HG03442 (cell line): ENCODE data around the gene KIAA0930.

Source experiments
- ATAC-seq: cut with Tn5 transposase; IDR thresholded peaks from one replicate; pipeline ENCODE4 v1.9.1; 2021; ENCODE audit warnings: mild to moderate bottlenecking, moderate library complexity; ENCODE audit not compliant: unreplicated experiment

Gene KIAA0930

DNA sequence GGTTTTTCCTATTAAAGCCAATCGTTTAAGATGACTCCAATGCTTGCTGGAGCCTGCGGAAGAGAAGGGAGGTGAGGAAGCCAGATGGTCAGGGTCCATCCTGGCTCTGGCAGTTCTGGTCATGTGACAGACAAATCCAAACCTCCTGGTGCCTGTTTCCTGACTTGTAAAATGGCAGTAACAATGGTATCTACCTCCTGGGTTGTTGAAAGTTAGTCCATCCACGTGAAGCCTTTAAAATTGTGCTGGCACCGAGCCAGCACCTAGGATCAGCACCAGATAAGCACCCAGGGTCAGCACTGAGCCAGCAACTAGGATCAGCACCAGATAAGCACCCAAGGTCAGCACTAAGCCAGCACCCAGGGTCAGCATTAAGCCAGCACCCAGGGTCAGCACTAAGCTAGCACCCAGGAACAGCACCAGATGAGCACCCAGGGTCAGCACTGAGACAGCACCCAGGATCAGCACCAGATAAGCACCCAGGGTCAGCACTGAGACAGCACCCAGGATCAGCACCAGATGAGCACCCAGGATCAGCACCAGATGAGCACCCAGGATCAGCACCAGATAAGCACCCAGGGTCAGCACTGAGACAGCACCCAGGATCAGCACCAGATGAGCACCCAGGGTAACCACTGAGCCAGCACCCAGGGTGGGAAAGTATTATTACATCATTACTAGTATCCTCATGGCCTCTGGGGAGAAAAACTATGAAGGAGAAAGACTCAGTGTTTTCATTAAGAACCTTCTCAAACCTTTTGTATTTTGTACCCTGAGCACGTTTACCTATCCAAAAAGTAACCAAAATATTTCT lies 17.2 kb downstream of the KIAA0930 start:
- no peak for ATAC-seq

DNA sequence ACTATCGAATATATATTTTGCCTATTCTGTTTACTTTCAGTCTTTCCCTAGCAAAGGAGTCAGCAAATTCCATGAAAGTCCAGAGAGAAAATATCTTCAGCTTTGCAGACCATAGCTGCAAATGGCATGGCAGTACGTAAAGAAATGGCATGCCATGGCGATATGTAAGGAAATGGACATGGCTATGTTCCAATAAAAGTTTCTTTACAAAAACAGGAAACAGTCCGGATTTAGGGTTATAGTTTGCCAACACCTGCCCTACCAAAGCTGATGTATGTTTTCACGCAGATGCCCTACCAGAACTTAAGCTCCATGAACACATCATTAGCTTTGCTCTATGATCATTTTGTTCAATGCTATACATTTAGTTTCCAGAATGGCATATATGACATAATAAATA lies 19.5 kb downstream of the KIAA0930 start:
- no peak for ATAC-seq

DNA sequence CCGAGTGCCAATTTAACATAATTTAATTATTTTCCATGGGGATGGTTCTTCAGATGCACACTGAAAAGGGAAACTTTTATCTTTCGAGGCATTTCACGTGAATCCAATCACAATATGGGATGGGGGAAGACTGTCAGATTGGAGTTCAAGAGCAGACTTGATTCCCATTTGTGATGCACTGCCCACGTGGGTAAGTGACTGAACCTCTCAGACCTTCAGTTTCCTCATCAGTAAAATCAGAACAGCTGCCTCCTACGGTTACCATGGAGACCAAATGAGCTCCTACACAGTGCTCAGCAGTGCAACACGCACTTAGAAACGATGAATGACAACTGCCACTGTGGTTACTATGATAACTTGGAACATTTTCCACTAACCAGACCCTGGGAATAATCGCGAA lies 21.7 kb downstream of the KIAA0930 start:
- no peak for ATAC-seq

DNA sequence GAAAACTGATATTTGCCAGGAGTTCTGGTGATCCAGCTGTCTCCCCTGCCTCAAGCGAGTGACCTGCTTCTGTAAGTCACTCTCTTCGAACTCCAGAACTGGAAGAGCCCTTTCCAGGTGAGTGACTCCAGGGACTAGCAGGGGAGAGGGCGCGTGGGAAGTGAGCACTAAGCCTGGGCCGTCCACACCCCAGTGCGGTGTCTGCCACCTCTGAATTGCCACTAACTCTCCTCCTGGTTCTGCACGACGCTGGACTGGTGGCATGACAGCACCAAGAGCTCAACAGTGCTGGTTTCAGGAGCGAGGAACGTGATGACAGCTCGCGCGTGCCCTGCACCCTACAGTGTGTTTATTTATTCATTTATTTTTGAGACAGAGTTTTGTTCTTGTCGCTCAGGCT lies 22.9 kb downstream of the KIAA0930 start:
- no peak for ATAC-seq

DNA sequence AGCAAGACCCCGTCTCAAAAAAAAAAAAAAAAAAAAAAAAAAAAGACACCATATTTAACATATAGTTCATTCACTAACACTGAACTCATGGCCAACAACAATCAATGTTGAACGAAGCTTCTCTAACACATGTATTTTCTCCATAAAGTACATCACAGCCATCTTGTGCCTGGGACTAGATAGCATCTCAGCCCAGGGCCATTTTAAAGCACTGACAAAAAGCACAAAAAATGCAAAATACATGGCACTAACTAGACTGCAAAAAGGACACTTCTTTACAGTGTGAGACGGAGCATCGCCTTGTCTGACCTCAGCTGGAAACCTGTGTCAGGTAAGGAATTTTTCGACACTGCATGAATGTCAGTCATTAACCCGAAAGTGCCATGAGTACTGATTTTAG lies 23.3 kb downstream of the KIAA0930 start:
- no peak for ATAC-seq

DNA sequence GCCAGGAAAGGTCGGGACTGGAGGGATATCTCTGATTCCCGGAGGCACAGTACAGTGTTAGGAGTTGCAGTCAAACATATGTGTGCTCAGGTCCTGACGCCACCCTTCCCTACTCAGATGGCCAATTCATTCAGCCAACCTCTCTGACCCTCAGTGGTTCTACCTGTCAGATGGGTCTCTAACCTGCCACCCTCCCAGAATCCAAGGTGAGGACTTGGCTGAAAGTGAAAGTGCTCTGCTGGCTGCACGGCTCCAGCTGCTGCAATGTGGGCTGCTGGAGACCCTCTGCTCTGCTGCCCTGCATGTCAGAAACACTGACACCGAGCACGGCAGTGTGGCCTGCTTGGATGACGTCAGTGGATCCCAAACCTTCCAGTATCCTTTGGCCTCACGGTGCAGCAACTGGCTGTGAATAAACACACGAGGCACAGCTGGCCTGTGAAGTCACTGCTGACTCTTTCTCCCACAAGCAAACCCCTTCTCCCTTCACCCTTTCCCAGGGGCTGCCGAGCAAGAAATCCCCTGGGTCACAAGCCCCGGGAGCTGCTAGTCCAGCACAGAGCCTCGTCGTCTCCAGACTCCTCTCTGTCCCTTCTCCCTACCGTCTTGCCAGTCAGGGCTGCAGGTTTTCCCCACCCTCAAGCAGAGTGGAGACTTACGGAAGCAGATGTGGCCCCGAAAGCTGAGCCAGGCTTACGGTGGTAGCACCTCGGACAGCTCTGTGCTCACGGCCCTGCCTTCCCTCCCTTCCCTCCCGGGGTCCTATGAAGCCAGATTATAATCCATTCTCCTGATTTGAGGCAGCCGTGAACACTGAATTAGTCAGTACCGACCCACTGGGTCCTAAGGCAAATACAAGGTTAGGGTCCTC lies 24.3 kb downstream of the KIAA0930 start:
- no peak for ATAC-seq

DNA sequence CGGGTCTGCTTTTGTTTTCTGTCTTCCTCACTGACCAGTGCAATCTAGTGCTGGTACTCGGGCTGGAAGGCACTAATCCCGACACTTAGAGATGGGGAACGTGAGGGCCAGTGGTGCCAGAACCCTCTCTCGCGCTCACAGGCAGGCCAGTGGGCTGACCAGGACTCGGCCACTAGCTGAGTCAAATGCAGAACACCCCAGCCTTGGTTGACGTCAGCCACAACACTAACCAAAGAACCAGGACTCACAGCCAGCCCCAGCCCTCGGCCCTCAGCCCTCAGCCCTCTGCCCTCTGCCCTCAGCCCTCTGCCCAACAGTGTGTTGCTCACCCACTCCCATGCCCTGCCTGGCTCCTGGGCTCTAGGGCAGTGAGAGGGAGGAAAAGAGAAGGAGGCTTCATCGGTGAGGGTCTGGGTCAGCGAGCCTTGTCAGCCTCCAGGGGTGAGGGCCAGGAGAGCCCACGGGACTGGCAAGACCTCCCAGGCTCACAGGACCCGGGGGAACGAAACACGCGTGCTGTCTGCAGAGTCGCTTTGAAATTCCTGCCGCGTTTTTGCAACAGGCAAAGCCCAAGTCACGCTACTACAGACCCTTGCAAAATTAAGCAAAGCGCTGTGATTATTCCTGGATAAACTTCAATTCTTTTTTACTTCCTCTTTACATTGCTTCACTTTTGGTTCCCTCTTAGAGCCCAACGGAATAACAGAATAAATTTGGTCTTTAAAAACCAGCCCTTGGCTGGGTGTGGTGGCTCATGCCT lies 27.5 kb downstream of the KIAA0930 start:
- no peak for ATAC-seq

DNA sequence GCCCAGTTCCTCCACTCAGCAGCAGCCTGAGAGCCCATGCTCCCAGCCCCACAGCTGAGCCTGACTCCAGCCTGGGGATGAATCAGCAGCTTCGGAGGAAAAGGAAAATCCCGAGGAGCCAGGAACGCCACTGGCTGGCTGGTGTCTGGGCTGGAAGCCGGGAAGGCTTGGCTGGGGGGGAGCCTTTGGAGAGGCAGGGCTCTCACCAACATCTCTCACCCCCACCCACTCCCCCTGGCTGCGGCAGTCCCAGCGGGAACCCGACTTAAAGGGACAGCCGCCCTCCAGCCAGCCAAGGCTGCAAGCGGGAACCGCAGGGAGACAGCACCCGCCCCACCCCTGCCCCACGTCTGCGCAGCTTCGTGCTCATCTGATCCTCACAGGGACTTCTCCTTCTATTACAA lies 28.4 kb downstream of the KIAA0930 start:
- no peak for ATAC-seq

DNA sequence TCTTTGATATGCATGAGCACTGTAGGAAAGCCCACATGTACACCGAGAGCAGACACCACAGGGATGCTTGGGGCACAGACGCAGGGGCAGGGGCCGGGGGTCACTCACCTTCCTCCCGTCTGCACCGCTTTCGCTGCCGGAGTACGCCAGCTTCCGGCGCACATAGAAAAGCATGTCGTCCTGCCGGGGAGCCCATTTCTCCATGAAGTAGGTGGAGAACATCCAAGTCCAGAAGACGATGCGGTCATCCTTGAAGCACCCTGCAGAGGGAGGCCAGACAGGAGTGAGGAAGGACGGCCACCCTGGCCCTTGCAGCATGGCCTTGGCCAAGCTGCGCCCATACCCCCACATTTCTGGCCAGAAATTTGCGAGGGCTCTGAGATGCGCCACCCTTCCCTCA lies 28.8 kb downstream of the KIAA0930 start:
- no peak for ATAC-seq

DNA sequence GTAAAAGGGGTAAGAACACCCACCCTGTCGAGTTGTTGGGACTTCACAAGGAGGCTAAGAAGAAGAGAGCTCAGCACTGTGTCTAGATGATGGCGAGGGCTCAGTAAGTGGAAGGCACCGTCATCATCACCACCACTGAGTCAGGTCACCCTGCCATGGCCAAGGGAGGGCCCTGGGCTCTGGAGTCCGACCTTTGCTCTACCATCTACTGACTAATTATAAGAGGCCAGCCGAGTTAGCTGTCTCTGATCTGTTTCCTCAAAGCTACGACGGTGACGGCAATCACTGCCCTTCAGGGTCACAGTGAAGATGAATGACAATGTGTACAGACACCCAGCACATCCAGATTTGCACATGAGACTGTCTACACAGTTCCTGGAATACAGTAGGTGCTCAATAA lies 29.3 kb downstream of the KIAA0930 start:
- no peak for ATAC-seq

DNA sequence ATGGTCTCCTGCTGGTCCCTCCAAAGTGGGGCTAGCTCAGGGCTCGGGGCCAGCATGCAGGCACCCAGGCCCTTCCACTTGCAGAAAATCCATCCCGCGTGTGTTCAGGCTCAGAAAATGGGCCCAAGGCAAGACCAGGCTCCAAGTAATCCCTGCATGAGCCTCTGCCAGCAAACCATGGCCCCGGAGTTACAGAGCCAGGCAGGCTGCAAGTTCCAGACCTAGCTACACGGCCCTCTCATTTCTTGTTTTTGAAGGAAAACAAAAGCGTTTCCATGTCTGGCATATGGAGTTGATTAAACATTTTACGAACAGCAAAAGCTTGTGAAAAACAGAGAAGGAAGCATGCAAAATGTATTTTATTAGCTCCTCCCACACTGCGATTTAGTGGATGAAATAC lies 29.7 kb downstream of the KIAA0930 start:
- no peak for ATAC-seq

DNA sequence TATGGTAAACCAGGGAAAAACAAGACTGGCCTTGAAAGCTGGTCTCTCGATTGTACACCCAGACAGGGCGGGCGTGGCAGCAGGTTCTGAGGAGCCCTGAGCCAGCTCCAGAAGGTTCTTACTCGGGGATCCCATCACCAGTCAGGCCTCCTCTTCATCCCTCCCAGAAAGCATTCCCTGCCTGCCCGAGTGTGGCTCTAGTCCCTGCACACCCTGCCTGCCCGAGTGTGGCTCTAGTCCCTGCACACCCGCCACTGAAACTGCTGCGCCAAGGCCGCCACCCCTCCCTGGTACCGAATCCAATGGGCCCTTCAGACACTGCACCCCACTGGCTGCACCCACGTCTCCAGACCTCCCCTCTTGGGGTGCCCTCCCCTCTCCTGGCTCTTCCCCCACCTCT lies 30.1 kb downstream of the KIAA0930 start:
- no peak for ATAC-seq

DNA sequence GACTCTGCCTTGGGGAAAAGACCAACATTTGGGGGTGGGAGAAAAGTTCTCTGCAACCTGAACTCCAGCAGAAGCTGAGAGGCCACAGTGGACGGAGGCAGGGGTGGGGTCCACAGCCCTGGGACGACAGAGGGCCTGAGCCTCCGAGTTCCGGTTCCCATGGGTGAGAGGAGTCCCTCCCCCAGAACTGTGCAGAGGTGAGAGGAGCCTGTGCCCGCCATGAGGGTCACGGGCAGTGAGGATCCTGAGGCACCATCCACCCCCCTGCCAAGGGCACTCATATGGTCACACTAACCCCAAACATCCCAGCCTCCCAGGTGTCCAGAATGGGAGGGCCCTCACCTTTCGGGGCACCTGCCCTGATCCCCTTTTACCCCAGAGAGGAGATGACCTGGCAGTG lies 30.5 kb downstream of the KIAA0930 start:
- ATAC-seq, result no peak

DNA sequence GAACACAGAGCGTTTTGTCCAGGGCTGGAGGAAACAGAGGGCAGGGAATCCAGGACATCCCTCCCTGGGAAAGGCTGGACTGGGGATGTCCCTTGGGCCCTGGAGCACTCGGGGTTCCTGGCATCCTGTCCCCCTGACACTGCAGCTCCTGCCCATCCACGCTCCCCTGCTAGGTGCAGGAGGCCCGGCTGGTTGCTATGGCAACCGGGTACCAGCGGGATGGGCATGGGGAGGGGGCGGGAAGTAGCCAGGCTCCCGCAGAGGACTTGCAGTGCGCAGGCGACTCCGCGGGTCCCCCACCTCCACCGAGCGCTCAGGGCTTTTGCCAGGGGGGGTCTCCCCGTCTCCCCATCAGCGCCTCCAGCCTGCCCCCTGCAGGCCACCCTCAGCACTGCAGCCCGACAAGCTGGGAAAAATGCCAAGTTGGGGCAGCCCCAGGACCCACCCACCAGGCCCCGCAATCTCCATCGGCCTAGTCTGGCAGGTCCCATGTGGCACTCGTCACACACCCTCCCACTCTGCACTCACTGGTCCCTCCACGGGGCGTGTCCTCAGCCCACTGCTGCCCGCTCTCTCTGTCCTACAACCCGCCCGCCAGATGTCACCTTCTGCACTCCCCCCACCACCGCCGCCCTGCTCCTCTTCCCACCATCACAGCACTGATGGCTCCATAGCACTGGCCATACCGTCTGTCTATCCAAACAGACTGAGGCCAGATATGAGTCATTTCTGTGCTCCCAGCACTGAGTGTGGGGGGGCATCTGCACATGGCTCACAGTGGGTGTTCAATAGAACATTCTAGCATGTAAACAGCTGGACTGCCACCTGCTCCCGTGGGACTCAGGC lies 31.5 kb downstream of the KIAA0930 start:
- no peak for ATAC-seq

DNA sequence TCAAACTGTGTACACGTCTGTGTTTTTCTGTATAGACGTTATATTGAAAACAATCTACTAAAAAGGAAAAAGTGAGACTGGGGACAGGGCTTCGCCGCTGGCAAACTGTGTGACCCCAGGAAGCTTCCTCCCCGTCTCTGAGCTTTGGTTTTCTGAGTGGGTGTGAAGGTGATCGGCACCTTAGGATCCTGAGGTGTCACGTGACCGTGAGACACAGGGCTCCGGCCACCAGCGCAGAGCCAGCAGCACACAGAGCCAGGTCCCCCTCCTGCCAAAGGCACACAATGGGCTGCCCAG lies 32.0 kb downstream of the KIAA0930 start:
- ATAC-seq, result no peak

DNA sequence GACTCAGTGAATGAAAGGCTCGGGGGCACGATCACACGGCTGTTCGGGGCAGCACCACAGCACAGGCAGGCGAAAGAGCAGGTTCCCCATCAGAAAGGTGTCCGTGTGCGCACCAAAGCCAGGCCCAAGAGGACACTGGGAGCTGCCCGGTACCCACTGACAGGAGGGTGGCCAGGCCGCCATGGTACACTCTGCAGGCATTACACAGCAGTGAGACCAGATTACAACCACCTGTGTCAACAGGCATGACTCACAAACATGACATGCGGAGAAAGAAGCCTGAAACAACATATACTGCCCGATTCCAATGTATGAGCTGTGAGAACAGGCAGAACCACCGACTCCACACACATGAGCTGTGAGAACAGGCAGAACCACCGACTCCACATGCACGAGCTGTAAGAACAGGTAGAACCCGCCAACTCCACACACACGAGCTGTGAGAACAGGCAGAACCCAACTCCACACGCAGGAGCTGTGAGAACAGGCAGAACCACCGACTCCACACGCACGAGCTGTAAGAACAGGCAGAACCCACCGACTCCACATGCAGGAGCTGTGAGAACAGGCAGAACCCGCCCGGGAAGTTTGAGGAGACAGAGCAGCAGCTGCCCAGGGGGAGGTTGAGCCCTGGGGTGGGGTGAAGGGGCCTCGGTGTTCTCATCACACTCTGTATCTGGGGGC lies 32.6 kb downstream of the KIAA0930 start:
- no peak for ATAC-seq

DNA sequence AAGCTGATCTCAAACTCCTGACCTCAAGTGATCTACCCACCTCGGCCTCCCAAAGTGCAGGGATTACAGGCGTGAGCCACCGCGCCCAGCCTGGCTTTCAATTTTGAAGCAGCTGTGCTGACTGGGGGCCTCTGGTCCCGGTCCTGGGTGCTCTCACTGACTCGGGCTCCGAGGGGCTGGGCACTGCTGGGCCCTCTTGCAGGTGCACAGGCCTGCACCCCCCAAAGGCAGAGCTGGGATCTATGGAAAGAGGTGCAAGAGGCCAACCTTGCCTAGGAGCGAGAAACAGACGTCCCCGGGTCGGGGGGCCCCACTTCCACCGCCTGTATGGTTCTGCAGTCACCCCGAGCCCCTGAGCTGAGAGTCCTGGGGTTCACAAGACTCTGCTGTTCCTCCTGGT lies 33.2 kb downstream of the KIAA0930 start:
- ATAC-seq, result no peak

DNA sequence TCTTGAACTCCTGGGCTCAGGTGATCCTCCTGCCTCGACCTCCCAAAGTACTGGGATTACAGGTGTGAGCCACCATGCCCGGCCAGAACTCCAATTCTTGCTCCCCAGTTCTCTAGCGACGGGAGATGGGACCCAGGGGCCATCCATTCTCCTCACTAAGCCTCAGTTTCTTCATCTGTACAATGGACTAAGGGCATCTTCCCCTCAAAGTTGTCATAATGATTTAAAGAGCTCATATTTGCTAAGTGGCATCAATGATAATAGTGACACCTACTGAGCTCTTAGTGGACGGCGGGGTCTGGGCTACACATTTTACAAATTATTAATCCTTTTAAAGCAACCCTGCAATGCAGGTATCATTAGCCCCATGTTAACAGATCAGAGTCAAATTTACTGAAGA lies 34.5 kb downstream of the KIAA0930 start:
- no peak for ATAC-seq

DNA sequence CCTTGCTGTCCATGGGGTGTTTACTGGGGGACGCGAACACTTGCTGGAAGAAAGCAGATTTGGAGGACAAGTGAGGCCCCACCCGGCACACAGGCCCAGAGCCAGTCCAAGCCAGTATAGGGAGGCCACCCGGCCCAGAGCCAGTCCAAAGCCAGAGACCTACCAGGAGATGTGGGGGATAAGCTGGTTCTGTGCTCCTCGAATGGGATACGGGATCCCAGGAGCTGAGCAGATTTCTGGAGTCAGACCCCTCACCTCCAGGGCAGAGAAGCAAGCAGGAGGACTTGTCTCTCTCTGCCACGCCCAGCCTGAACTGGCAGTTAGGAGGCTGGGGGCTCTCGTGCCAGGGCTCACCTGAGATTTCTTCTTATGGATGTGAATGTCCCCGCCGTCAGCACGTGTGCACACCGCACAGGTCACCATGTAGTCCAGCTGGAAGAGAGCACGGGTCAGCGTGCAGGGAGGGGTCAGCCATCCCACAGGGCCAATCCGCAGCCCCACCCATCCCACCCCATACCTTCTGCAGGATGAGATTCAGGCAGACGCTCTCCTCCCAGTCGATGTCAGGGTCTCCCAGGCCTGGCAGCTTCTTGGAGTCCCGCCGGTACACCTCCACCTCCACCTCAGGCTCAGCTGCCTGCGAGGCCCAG lies 35.3 kb downstream of the KIAA0930 start:
- no peak for ATAC-seq

DNA sequence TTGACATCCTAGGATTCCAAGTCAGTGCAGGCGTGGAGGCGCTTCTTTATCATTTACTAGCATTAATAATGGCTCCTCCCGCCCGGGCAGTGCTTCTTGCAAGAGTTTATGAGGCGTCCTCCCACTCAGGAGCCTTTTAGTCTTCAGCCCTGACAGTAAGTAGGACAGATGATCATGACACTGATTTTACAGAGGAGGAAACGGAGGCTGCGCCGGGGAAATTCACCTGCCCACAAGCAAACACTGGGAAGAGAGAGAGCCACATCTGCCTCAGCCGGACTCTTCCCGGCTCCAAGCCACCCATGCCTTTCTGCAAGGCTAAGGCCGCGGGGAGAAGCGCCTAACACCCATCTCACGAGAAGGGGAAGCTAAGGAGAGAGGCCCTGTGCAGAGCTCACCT lies 35.9 kb downstream of the KIAA0930 start:
- no peak for ATAC-seq
